GM12891 (cell line): ENCODE data around the gene GRID2IP.

Source experiments
- POLR2A ChIP-seq: IDR thresholded peaks from 2 replicates; pipeline ENCODE4 v1.6.1; 2011; ENCODE audit warnings: low read depth, low read length, control low read depth
- POLR2AphosphoS5 ChIP-seq: IDR thresholded peaks from 2 replicates; pipeline ENCODE4 v1.6.1; 2011; ENCODE audit warnings: low read depth, low read length, control low read depth
- POU2F2 ChIP-seq: IDR thresholded peaks from 2 replicates; pipeline ENCODE4 v1.6.1; 2011; ENCODE audit warnings: low read depth, mild to moderate bottlenecking, control low read depth, low read length, moderate library complexity
- TAF1 ChIP-seq: IDR thresholded peaks from 2 replicates; pipeline ENCODE4 v1.6.1; 2011; ENCODE audit warnings: low read depth, low read length, control low read depth

DNA sequence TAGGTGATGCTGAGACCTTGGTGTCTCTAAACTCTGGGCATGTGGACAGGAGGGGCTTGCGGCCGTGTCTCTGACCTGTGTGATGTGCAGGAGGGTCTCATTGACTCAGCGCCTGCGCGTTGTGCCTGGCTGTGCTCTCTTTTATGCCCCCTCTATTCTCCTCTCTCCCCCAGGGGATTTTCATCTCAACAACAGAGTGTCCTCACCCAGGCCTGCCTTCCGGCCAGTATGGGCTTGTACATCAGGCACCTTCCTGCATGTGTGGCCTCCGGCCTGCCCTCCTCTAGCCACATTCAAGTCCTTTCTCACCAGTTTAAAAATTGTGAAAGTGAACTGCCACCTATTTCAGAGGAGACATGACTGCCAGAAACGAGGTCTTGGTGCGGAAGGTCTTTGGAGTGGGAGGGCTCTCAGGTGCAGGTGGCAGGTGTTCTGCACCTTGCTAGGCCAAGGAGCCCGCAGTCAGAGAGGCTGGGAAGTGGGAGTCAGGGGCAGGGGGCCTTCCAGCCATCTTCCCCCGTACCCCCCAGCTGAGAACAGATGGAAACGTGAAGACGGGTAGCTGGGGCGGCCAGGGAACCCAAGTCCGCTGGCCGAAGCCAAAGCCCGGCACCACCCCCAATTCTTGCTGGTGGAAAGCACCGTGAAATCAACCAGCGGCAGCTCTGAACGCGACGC, 38.0 kb upstream of the GRID2IP start:
- no peak for TF ChIP-seq POLR2AphosphoS5
- TF ChIP-seq POLR2A: no peak
- TF ChIP-seq TAF1: no peak
- no peak for TF ChIP-seq POU2F2
